ENCODE data around the gene ROBO2. TPM values are rescaled to one million over a fixed set of nuclear protein-coding genes. Genes with fewer than 3 reads are reported as not detected.

Gene ROBO2
- total RNA-seq, 1 donor from 2014 or later: 3.9 TPM

DNA sequence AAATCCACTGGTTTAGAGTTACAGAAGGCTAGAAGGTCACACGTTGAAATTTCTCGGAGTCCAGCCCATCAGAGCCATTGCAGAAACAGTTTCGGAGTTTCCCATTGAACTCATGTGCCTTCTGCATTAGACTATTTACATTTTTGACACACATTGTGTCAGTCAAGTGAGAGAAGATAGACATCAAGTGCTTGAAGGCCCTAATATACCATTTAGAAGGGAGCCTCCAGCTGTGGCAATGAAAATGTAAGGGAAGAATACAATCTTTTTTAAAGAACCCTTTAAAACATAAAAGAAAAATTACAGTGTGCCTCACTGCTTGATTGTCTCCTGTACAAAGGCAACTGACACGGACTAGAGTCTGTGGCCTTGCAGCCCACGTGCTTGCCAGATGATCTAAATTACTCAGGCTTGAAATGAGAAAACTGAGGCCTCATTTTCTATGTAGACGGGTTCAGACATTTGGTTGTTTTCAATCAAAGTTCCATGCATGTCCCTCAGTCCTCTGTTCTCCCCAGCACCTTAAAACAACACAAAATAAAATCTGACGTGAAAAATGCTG is 650.5 kb downstream of the ROBO2 start:
- Histone ChIP-seq H3K36me3 (ENCODE audit: control insufficient read depth, insufficient read depth, low read length) (no peaks in the 10 kb centered on the region), H3K27me3 (ENCODE audit: control insufficient read depth, insufficient read depth, low read length) (no peaks in the 10 kb centered on the region), H3K4me3 (ENCODE audit: low read depth, low read length) (no peak overlapping the region)
- no peak for DNase-seq (ENCODE audit: low read depth)
- TF ChIP-seq, protein P1, sequence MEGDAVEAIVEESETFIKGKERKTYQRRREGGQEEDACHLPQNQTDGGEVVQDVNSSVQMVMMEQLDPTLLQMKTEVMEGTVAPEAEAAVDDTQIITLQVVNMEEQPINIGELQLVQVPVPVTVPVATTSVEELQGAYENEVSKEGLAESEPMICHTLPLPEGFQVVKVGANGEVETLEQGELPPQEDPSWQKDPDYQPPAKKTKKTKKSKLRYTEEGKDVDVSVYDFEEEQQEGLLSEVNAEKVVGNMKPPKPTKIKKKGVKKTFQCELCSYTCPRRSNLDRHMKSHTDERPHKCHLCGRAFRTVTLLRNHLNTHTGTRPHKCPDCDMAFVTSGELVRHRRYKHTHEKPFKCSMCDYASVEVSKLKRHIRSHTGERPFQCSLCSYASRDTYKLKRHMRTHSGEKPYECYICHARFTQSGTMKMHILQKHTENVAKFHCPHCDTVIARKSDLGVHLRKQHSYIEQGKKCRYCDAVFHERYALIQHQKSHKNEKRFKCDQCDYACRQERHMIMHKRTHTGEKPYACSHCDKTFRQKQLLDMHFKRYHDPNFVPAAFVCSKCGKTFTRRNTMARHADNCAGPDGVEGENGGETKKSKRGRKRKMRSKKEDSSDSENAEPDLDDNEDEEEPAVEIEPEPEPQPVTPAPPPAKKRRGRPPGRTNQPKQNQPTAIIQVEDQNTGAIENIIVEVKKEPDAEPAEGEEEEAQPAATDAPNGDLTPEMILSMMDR (IDR thresholded peaks at IDR 0.05; ENCODE audit: insufficient read depth, low read length, poor library complexity, severe bottlenecking): no peak

DNA sequence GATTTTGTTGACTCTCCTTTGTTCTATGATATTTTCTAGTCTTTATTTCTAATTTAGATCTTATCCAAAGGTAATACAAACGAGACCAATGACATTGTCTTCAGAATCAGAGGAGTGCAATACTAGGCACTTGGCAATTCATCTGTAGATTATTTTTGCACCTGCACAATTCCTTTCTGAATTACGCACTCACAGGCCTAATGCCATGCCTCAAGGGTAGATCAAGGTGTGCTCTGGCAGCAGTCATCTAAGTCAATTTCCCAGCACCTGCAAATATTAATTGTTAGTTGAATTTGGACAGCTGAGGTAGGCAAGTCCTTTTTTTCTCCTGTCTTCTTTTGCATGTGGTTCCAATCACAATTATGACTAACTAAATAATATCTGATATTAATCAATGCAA is 653.2 kb downstream of the ROBO2 start:
- TF ChIP-seq, protein P1 (IDR thresholded peaks at IDR 0.05; ENCODE audit: insufficient read depth, low read length, poor library complexity, severe bottlenecking): no peak
- H3K4me3 ChIP-seq (ENCODE audit: low read depth, low read length): no peak overlapping the region
- H3K36me3 ChIP-seq (ENCODE audit: control insufficient read depth, insufficient read depth, low read length): no peaks in the 10 kb centered on the region
- no peak for DNase-seq (ENCODE audit: low read depth)
- no peaks in the 10 kb centered on the region for H3K27me3 ChIP-seq (ENCODE audit: control insufficient read depth, insufficient read depth, low read length)

GRCh38 chr3:77699125-77699691 is 659.3 kb downstream of the ROBO2 start:
- TF ChIP-seq, protein P1 (IDR thresholded peaks at IDR 0.05; ENCODE audit: insufficient read depth, low read length, poor library complexity, severe bottlenecking): no peak
- DNase-seq (ENCODE audit: low read depth): no peak
- H3K4me3 ChIP-seq (ENCODE audit: low read depth, low read length): no peak overlapping the region
- no peaks in the 10 kb centered on the region for H3K27me3 ChIP-seq (ENCODE audit: control insufficient read depth, insufficient read depth, low read length)
- no peaks in the 10 kb centered on the region for H3K36me3 ChIP-seq (ENCODE audit: control insufficient read depth, insufficient read depth, low read length)
